HepG2 (cell line): ENCODE measurements around the gene LRRC43. TPM values are rescaled to one million over a fixed set of nuclear protein-coding genes. Genes with fewer than 3 reads are reported as not detected.

Experiments used
- ATAC-seq: fragments of 200-7000 bp; cut with Tn5 transposase; 3 replicates; pipeline ENCODE4 v1.9.1; 2020; ENCODE audit warnings: mild to moderate bottlenecking, moderate library complexity
- BruUV-seq: library from RNA; stranded (reverse); fragments of 400-500 nt; replicated peaks from 2 replicates; lab custom pipeline; 2021; lab: Mats Ljungman, UMichigan
- CTCF ChIA-PET: fragments of 300-600 bp; formaldehyde crosslinking; extraction: SDS; loops from one replicate; lab custom pipeline; 2021; ENCODE audit warnings: low total read pairs, inconsistent platforms, low intra/inter-chr PET ratio; lab: Yijun Ruan, JAX
- POLR2A ChIA-PET: fragments of 350-600 bp; sonication (Branson Sonifier 250); formaldehyde crosslinking; loops from one replicate; lab custom pipeline; 2020; ENCODE audit warnings: antibody characterized with exemption, inconsistent platforms; lab: Yijun Ruan, JAX
- DNase-seq: peaks from one replicate; pipeline ENCODE4 v3.0.0-alpha.2; 2015; ENCODE audit warnings: low spot score
- FAIRE-seq: peaks from 3 replicates; lab custom pipeline; 2011; peaks lifted over from hg19 to GRCh38; lab: Jason Lieb, UNC
- H2AFZ ChIP-seq: one replicate; pipeline ENCODE4 v1.6.1; 2011; ENCODE audit warnings: low read length, inconsistent platforms
- H3K27ac ChIP-seq: fragments of 300-600 bp; 3 replicates; pipeline ENCODE4 v1.8.0; 2011; ENCODE audit warnings: mixed run types, mild to moderate bottlenecking, mixed read lengths, low read length, inconsistent platforms; ENCODE audit not compliant: insufficient read depth; ENCODE audit errors: extremely low read length
- H3K27me3 ChIP-seq, 2 experiments: fragments of 200-600 bp in 1 of 2; 2 replicates in 1 of 2; 3 replicates in 1 of 2; pipeline versions ENCODE4 v1.6.0 to v1.8.0; 2011; ENCODE audit warnings: low read length in 2 of 2, mild to moderate bottlenecking in 2 of 2, moderate library complexity in 2 of 2, inconsistent platforms in 1 of 2; ENCODE audit not compliant: insufficient read depth in 2 of 2, control insufficient read depth in 1 of 2
- H3K36me3 ChIP-seq, 2 experiments: fragments of 200-600 bp in 1 of 2; replicated peaks in 1 of 2; 2 replicates in 1 of 2; 3 replicates in 1 of 2; pipeline versions ENCODE4 v1.5.1 to v1.8.0; 2011; ENCODE audit warnings: low read length in 2 of 2, inconsistent platforms in 1 of 2; ENCODE audit not compliant: insufficient read depth in 2 of 2, control insufficient read depth in 1 of 2
- H3K4me1 ChIP-seq: 2 replicates; pipeline ENCODE4 v1.5.1; 2012; ENCODE audit warnings: low read length, inconsistent platforms; ENCODE audit not compliant: insufficient read depth
- H3K4me2 ChIP-seq: 2 replicates; pipeline ENCODE4 v1.6.0; 2011; ENCODE audit warnings: low read depth, low read length, inconsistent platforms
- H3K4me3 ChIP-seq, 3 experiments: fragments of 200-600 bp in 1 of 3; sonication (generic), shearing (Covaris generic) in 1 of 3; replicated peaks in 1 of 3; 2 replicates each; pipeline ENCODE4 v1.5.1; 2011 to 2016; ENCODE audit warnings: low read length in 3 of 3, inconsistent platforms in 2 of 3, low read depth in 2 of 3, mild to moderate bottlenecking in 2 of 3, control low read depth in 1 of 3, mixed read lengths in 1 of 3; ENCODE audit not compliant: insufficient read depth in 1 of 3
- H3K79me2 ChIP-seq: one replicate; pipeline ENCODE4 v1.6.1; 2011; ENCODE audit warnings: low read length, inconsistent platforms; ENCODE audit not compliant: insufficient read depth
- H3K9ac ChIP-seq: 2 replicates; pipeline ENCODE4 v1.6.0; 2011; ENCODE audit warnings: mild to moderate bottlenecking, low read depth, low read length, inconsistent platforms; ENCODE audit not compliant: insufficient read depth
- H3K9me3 ChIP-seq: 2 replicates; pipeline ENCODE4 v1.5.1; 2012; ENCODE audit warnings: mild to moderate bottlenecking, low read length
- H4K20me1 ChIP-seq: 2 replicates; pipeline ENCODE4 v1.6.0; 2011; ENCODE audit warnings: inconsistent platforms, mild to moderate bottlenecking, low read length, moderate library complexity; ENCODE audit not compliant: insufficient read depth
- CREM ChIP-seq, 2 experiments: sonication (generic) in 1 of 2; formaldehyde crosslinking in 1 of 2; IDR thresholded peaks; 2 replicates each; pipeline versions ENCODE4 v1.4.0 to v1.6.1; 2016 to 2020; ENCODE audit warnings: antibody characterized with exemption in 1 of 2, mild to moderate bottlenecking in 1 of 2, missing genetic modification reagents in 1 of 2
- EHMT2 ChIP-seq: fragments of 200-600 bp; sonication (generic); IDR thresholded peaks from 2 replicates; pipeline ENCODE4 v1.7.0; 2017; ENCODE audit warnings: antibody characterized with exemption, low read depth, low read length, borderline replicate concordance
- ELF4 ChIP-seq: sonication (generic); formaldehyde crosslinking; IDR thresholded peaks from 2 replicates; pipeline ENCODE4 v1.5.0; 2020; ENCODE audit warnings: missing genetic modification reagents, mild to moderate bottlenecking, moderate library complexity, borderline replicate concordance
- KAT7 ChIP-seq: IDR thresholded peaks from 2 replicates; pipeline ENCODE4 v1.6.1; 2018; ENCODE audit warnings: borderline replicate concordance, missing compliant biosample characterization
- KDM2A ChIP-seq: sonication (generic); formaldehyde crosslinking; IDR thresholded peaks from 2 replicates; pipeline ENCODE4 v1.4.0; 2020; ENCODE audit warnings: low read depth, missing genetic modification reagents, borderline replicate concordance
- RELA ChIP-seq: sonication (generic); formaldehyde crosslinking; IDR thresholded peaks from 2 replicates; pipeline ENCODE4 v1.4.0; 2020; ENCODE audit warnings: missing genetic modification reagents
- SIX1 ChIP-seq: sonication (generic); formaldehyde crosslinking; IDR thresholded peaks from 2 replicates; pipeline ENCODE4 v1.4.0; 2020; ENCODE audit warnings: missing genetic modification reagents, borderline replicate concordance
- TEAD3 ChIP-seq: optimal IDR thresholded peaks from 2 replicates; pipeline ENCODE3; 2016; ENCODE audit warnings: borderline replicate concordance
- WIZ ChIP-seq: sonication (generic); formaldehyde crosslinking; IDR thresholded peaks from 2 replicates; pipeline ENCODE4 v1.5.1; 2020; ENCODE audit warnings: mild to moderate bottlenecking, missing genetic modification reagents
- ZFP90 ChIP-seq: sonication (generic); formaldehyde crosslinking; IDR thresholded peaks from 2 replicates; pipeline ENCODE4 v1.8.0; 2022; ENCODE audit warnings: missing genetic modification reagents, mild to moderate bottlenecking, inconsistent platforms, borderline replicate concordance
- ZNF10 ChIP-seq: sonication (generic); formaldehyde crosslinking; IDR thresholded peaks from 2 replicates; pipeline ENCODE4 v1.4.0; 2020; ENCODE audit warnings: mild to moderate bottlenecking, low read depth, missing genetic modification reagents, borderline replicate concordance
- ZNF552 ChIP-seq: sonication (generic); formaldehyde crosslinking; IDR thresholded peaks from 2 replicates; pipeline ENCODE4 v1.9.0; 2022; ENCODE audit warnings: missing genetic modification reagents, mild to moderate bottlenecking, borderline replicate concordance
- ZNF574 ChIP-seq: sonication (generic); formaldehyde crosslinking; IDR thresholded peaks from 2 replicates; pipeline ENCODE4 v1.4.0; 2020; ENCODE audit warnings: missing genetic modification reagents
- WGBS: methylation state at CpG from one replicate; pipeline ENCODE4 v1.1.6; 2017; ENCODE audit warnings: low lambda C conversion rate; 5-methylcytosine and 5-hydroxymethylcytosine counted together
- in situ Hi-C: cut with HindIII; loops from 2 replicates; pipeline ENCODE4 v1.10.0; 2017; ENCODE audit warnings: low pct_unique_long_range_greater_than_20kb; ENCODE audit not compliant: extremely low pct_ligation_motif_present
- intact Hi-C: fragments of 100-400 bp; cut with micrococcal nuclease; formaldehyde crosslinking; loops from one replicate; pipeline ENCODE4 v1.10.0; 2022; ENCODE audit not compliant: unreplicated experiment
- polyA plus RNA-seq, 8 experiments: library from polyadenylated mRNA; depleted of rRNA in 3 of 8; stranded (reverse) in 7 of 8; unstranded in 1 of 8; fragments of >200 nt; fragmentation: Illumina TruSeq in 4 of 8; extraction: Trizol in 4 of 8; gene quantifications; 2 replicates each; pipeline versions ENCODE4 v1.2.1 to v1.2.3, GENCODE V29; 2011 to 2016; ENCODE audit warnings: low read depth in 4 of 8, missing spikeins in 1 of 8, mixed read lengths in 1 of 8; ENCODE audit not compliant: insufficient read depth in 1 of 8
- total RNA-seq, 5 experiments: library from RNA; depleted of rRNA; stranded (reverse); fragments of >200 nt; fragmentation: Illumina TruSeq; extraction: Trizol; gene quantifications; 2 replicates each; pipeline ENCODE4 v1.2.3, GENCODE V29; 2016; ENCODE audit warnings: low read depth in 1 of 5
- TF ChIP-seq, protein P1 (sequence below): sonication (generic); formaldehyde crosslinking; IDR thresholded peaks from 2 replicates; pipeline ENCODE4 v1.8.0; 2022; ENCODE audit warnings: low read depth, missing genetic modification reagents

Gene LRRC43
- total and polyA plus RNA-seq, 2 of the 13 experiments (the other 11 are each of a cell fraction or from before 2014, with no cell fraction given): not detected

DNA sequence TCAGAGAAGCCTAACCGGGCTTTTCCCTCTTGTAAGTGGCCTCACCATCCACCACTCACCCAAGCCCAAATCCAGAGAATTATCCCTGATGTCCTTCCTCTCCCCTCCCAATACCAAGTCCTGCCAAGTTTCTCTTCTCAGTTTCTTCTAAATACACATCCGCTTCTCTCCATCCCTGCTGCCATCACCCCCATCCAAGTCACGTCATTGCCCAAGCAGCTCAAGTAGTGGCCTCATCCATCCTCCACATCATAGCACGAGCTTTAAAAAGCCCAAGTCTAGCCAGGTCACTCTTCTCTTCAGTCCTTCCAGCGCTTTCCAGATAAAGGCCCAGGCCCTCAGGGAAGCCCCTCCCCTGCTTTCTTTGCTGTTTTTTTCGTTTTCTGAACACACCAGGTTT lies 34.3 kb upstream of the LRRC43 start:
- ChIA-PET POLR2A (no interaction called here), CTCF (no interaction called here)
- Histone ChIP-seq H2AFZ (no peak overlapping the region), H4K20me1 (no peaks in the 10 kb centered on the region), H3K27ac (no peak overlapping the region), H3K9me3 (no peaks in the 10 kb centered on the region), H3K9ac (no peak overlapping the region), H3K27me3 (peaks cover 2 to 16% of the 10 kb centered on the region in 2 experiments; a peak in 2 of 5 replicates), H3K4me3 (no peak overlapping the region), H3K4me2 (no peak overlapping the region), H3K4me1 (no peaks in the 10 kb centered on the region)
- no TSS peak for BruUV-seq
- in situ Hi-C loops: no loop called here
- DNase-seq (no peak), FAIRE-seq (no peak), ATAC-seq (no peak)
- TF ChIP-seq KDM2A (CRISPR knock-in tag) (no peak), ZFP90 (no peak), WIZ (no peak), ZNF10 (CRISPR knock-in tag) (no peak), RELA (CRISPR knock-in tag) (no peak), SIX1 (CRISPR knock-in tag) (no peak), CREM (IDR thresholded peaks at IDR 0.05) (no peak), CREM (CRISPR knock-in tag; IDR thresholded peaks at IDR 0.05) (no peak), ELF4 (CRISPR knock-in tag) (no peak), ZNF574 (no peak), ZNF552 (CRISPR knock-in tag) (no peak), EHMT2 (no peak), TEAD3 (CRISPR knock-in tag) (no peak), KAT7 (CRISPR knock-in tag) (no peak)
- TF ChIP-seq, protein P1, sequence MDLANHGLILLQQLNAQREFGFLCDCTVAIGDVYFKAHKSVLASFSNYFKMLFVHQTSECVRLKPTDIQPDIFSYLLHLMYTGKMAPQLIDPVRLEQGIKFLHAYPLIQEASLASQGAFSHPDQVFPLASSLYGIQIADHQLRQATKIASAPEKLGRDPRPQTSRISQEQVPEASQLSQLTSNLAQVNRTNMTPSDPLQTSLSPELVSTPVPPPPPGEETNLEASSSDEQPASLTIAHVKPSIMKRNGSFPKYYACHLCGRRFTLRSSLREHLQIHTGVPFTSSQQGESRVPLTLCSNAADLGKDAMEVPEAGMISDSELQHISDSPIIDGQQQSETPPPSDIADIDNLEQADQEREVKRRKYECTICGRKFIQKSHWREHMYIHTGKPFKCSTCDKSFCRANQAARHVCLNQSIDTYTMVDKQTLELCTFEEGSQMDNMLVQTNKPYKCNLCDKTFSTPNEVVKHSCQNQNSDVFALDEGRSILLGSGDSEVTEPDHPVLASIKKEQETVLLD (CRISPR knock-in tag): no peak
- TF ChIP-seq, all 625 proteins: peak for 0
- no peaks in the 10 kb centered on the region for H3K36me3 ChIP-seq
- intact Hi-C loops: no loop called here
- WGBS: 32% methylated on average over 6 of the region's 6 CpGs
- H3K79me2 ChIP-seq: no peaks in the 10 kb centered on the region
